CD8-positive, alpha-beta memory T cell (primary cell): Measurements from ENCODE around the gene HSPB9. TPM values are rescaled to one million over a fixed set of nuclear protein-coding genes. Genes with fewer than 3 reads are reported as not detected.

ENCODE experiments used
- CTCF ChIA-PET: fragments of 350-600 bp; sonication (Branson Sonifier 250); formaldehyde crosslinking; loops from one replicate; lab custom pipeline; 2021; ENCODE audit warnings: antibody characterized with exemption; lab: Charles Lee
- POLR2A ChIA-PET: fragments of 350-600 bp; sonication (Branson Sonifier 250); formaldehyde crosslinking; loops from one replicate; lab custom pipeline; 2021; ENCODE audit warnings: antibody characterized with exemption; lab: Charles Lee
- DNase-seq, 5 donors: peaks; one replicate each; pipeline versions ENCODE4 v3.0.0 to v3.0.0-alpha.2; 2020 to 2022; ENCODE audit warnings: mixed read lengths in 1 of 5
- H3K27ac ChIP-seq: one replicate; pipeline ENCODE4 v1.7.0; 2013; ENCODE audit warnings: low read depth, mild to moderate bottlenecking, low read length, moderate library complexity
- H3K27me3 ChIP-seq: 2 replicates; pipeline ENCODE4 v1.7.0; 2013; ENCODE audit warnings: low read length, mild to moderate bottlenecking; ENCODE audit not compliant: insufficient read depth, poor library complexity, severe bottlenecking
- H3K36me3 ChIP-seq: 2 replicates; pipeline ENCODE4 v1.7.0; 2013; ENCODE audit warnings: mild to moderate bottlenecking, low read length, moderate library complexity; ENCODE audit not compliant: insufficient read depth
- H3K4me1 ChIP-seq: 2 replicates; pipeline ENCODE4 v1.7.0; 2013; ENCODE audit warnings: mild to moderate bottlenecking, low read length, moderate library complexity; ENCODE audit not compliant: insufficient read depth
- H3K4me3 ChIP-seq: 2 replicates; pipeline ENCODE4 v1.7.0; 2013; ENCODE audit warnings: mild to moderate bottlenecking, low read length
- H3K9me3 ChIP-seq: 2 replicates; pipeline ENCODE4 v1.7.0; 2013; ENCODE audit warnings: mild to moderate bottlenecking, low read length
- H3K27ac Mint-ChIP-seq, 8 donors: one replicate each; pipeline ENCODE4 v1.8.0; 2020 to 2021; ENCODE audit warnings: mixed read lengths in 8 of 8, mild to moderate bottlenecking in 6 of 8, inconsistent platforms in 3 of 8, moderate library complexity in 3 of 8
- H3K27me3 Mint-ChIP-seq, 2 donors: one replicate each; pipeline ENCODE4 v1.8.0; 2020 to 2021; ENCODE audit warnings: mixed read lengths in 2 of 2, mild to moderate bottlenecking in 1 of 2, moderate library complexity in 1 of 2
- H3K36me3 Mint-ChIP-seq, 3 donors: one replicate each; pipeline ENCODE4 v1.8.0; 2020 to 2021; ENCODE audit warnings: mixed read lengths in 3 of 3, inconsistent platforms in 1 of 3, mild to moderate bottlenecking in 1 of 3
- H3K4me1 Mint-ChIP-seq, 3 donors: one replicate each; pipeline ENCODE4 v1.8.0; 2020 to 2021; ENCODE audit warnings: mixed read lengths in 3 of 3, inconsistent platforms in 1 of 3, mild to moderate bottlenecking in 1 of 3
- H3K4me3 Mint-ChIP-seq, 7 donors: one replicate each; pipeline ENCODE4 v1.8.0; 2020 to 2021; ENCODE audit warnings: mixed read lengths in 7 of 7, mild to moderate bottlenecking in 6 of 7, moderate library complexity in 4 of 7, inconsistent platforms in 2 of 7
- H3K9me3 Mint-ChIP-seq, 5 donors: one replicate each; pipeline ENCODE4 v1.8.0; 2020 to 2022; ENCODE audit warnings: mixed read lengths in 5 of 5, mild to moderate bottlenecking in 3 of 5, moderate library complexity in 2 of 5, inconsistent platforms in 1 of 5
- polyA plus RNA-seq: library from polyadenylated mRNA; unstranded; fragments of 300-500 nt; fragmentation: Illumina TruSeq; gene quantifications from one replicate; pipeline ENCODE4 v1.2.3, GENCODE V29; 2021
- total RNA-seq, 2 experiments: library from RNA; stranded (reverse); gene quantifications; one replicate each; pipeline ENCODE4 v1.2.3, GENCODE V29; 2021

Gene HSPB9
- total and polyA plus RNA-seq, 3 experiments from 2014 or later, result 0.11 to 0.15 TPM; not detected in 1

GRCh38 chr17:42111871-42112551 lies 10.6 kb upstream of the HSPB9 start:
- H3K4me3 Mint-ChIP-seq, result peak overlapping the region; percentile 81 to 93 (median 90)
- Histone ChIP-seq H3K4me1 (peaks cover 31% of the 10 kb centered on the region), H3K4me3 (peak overlapping the region; percentile 76), H3K9me3 (no peaks in the 10 kb centered on the region), H3K36me3 (no peaks in the 10 kb centered on the region), H3K27ac (peak overlapping the region; percentile 63), H3K27me3 (no peaks in the 10 kb centered on the region)
- H3K27me3 Mint-ChIP-seq, result no peaks in the 10 kb centered on the region
- ChIA-PET CTCF (interaction anchor here (1.1 to 11.7 kb wide), 12 partner anchors 10 to 317 kb away, joined by 3 to 109 read pairs (median 4); partner anchors contain the start of genes CNP, DNAJC7 and ODAD4), POLR2A (interaction anchor here (1.1 to 2.4 kb wide), 3 partner anchors 42 to 95 kb away, joined by 4 to 13 read pairs (median 9); partner anchors contain the start of genes DNAJC7 and NKIRAS2)
- H3K36me3 Mint-ChIP-seq, result peaks cover 0 to 32% (median 7%) of the 10 kb centered on the region in 3 donors
- DNase-seq, result peak in 1 of 5 donors; percentile 10
- peak overlapping the region; percentile 86 to 98 (median 96) for H3K27ac Mint-ChIP-seq
- no peaks in the 10 kb centered on the region for H3K9me3 Mint-ChIP-seq
- peaks cover 33 to 57% (median 34%) of the 10 kb centered on the region in 3 donors for H3K4me1 Mint-ChIP-seq

GRCh38 chr17:42112552-42113176 lies 9.9 kb upstream of the HSPB9 start, which contains the start of gene DHX58:
TSS of gene DHX58 (minus strand) at chr17:42112714. CDS start at chr17:42111892, 822 bp downstream.
- Histone ChIP-seq H3K4me1 (peaks cover 27% of the 10 kb centered on the region), H3K36me3 (no peaks in the 10 kb centered on the region), H3K4me3 (peak within 1 kb of the TSS; percentile 76), H3K27ac (peak within 1 kb of the TSS; percentile 63), H3K27me3 (no peaks in the 10 kb centered on the region), H3K9me3 (no peaks in the 10 kb centered on the region)
- peak within 1 kb of the TSS; percentile 86 to 98 (median 96) for H3K27ac Mint-ChIP-seq
- peak; percentile 55 to 86 (median 76) for DNase-seq
- H3K27me3 Mint-ChIP-seq, result no peaks in the 10 kb centered on the region
- H3K9me3 Mint-ChIP-seq, result no peaks in the 10 kb centered on the region
- peaks cover 33 to 54% (median 34%) of the 10 kb centered on the region in 3 donors for H3K4me1 Mint-ChIP-seq
- peak within 1 kb of the TSS; percentile 81 to 93 (median 90) for H3K4me3 Mint-ChIP-seq
- H3K36me3 Mint-ChIP-seq, result peaks cover 0 to 37% (median 7%) of the 10 kb centered on the region in 3 donors
- POLR2A ChIA-PET, result interaction anchor here (0.6 to 2.4 kb wide), 8 partner anchors 8 to 280 kb away, joined by 3 to 13 read pairs (median 4); partner anchors contain the start of genes CNP, DNAJC7 and NKIRAS2
- CTCF ChIA-PET, result interaction anchor here (0.6 to 11.7 kb wide), 14 partner anchors 11 to 316 kb away, joined by 3 to 109 read pairs (median 4); partner anchors contain the start of genes CNP and ODAD4

- peak overlapping the region in 1 of 7 donors; percentile 90 for H3K4me3 Mint-ChIP-seq
- POLR2A ChIA-PET, result interaction anchor here (0.7 to 2.4 kb wide), 5 partner anchors 8 to 207 kb away, joined by 3 to 13 read pairs (median 9); partner anchors contain the start of genes CNP, DNAJC7 and NKIRAS2
- Histone ChIP-seq H3K36me3 (no peaks in the 10 kb centered on the region), H3K27ac (peak overlapping the region; percentile 63), H3K27me3 (no peaks in the 10 kb centered on the region), H3K4me3 (no peak overlapping the region), H3K9me3 (no peaks in the 10 kb centered on the region), H3K4me1 (peaks cover 21% of the 10 kb centered on the region)
- no peaks in the 10 kb centered on the region for H3K27me3 Mint-ChIP-seq
- H3K27ac Mint-ChIP-seq, result peak overlapping the region in 6 of 8 donors; percentile 33 to 98 (median 89)
- H3K4me1 Mint-ChIP-seq, result peaks cover 31 to 47% (median 37%) of the 10 kb centered on the region in 3 donors
- CTCF ChIA-PET, result interaction anchor here (0.7 to 11.7 kb wide), 10 partner anchors 12 to 183 kb away, joined by 3 to 109 read pairs (median 6); partner anchors contain the start of genes CNP, DNAJC7 and ODAD4
- no peak for DNase-seq
- H3K9me3 Mint-ChIP-seq, result no peaks in the 10 kb centered on the region
- H3K36me3 Mint-ChIP-seq, result peaks cover 0 to 33% (median 5%) of the 10 kb centered on the region in 3 donors
These were observed 9.1 kb upstream of the HSPB9 start for GRCh38 chr17:42113293-42114069.

GRCh38 chr17:42114118-42114517 lies 8.5 kb upstream of the HSPB9 start:
- Mint-ChIP-seq H3K27ac (peak overlapping the region in 3 of 8 donors; percentile 66 to 91 (median 67)), H3K27me3 (no peaks in the 10 kb centered on the region), H3K4me3 (peak overlapping the region in 1 of 7 donors; percentile 65), H3K4me1 (peaks cover 34 to 48% (median 41%) of the 10 kb centered on the region in 3 donors), H3K9me3 (no peaks in the 10 kb centered on the region), H3K36me3 (peaks cover 0 to 31% (median 5%) of the 10 kb centered on the region in 3 donors)
- Histone ChIP-seq H3K4me1 (peaks cover 21% of the 10 kb centered on the region), H3K4me3 (no peak overlapping the region), H3K9me3 (no peaks in the 10 kb centered on the region), H3K27ac (no peak overlapping the region), H3K36me3 (no peaks in the 10 kb centered on the region), H3K27me3 (no peaks in the 10 kb centered on the region)
- no peak for DNase-seq
- ChIA-PET POLR2A (interaction anchor here (1.8 kb wide), 1 partner anchor 148 kb away, joined by 10 read pairs; the partner anchor contains the start of gene CNP), CTCF (interaction anchor here (0.7 to 11.7 kb wide), 9 partner anchors 13 to 152 kb away, joined by 3 to 109 read pairs (median 10); partner anchors contain the start of genes CNP and DNAJC7)

GRCh38 chr17:42116705-42117396 lies 5.8 kb upstream of the HSPB9 start:
- CTCF ChIA-PET, result interaction anchor here (0.7 to 11.7 kb wide), 12 partner anchors 10 to 153 kb away, joined by 3 to 109 read pairs (median 4); partner anchors contain the start of genes DNAJC7 and NKIRAS2
- Mint-ChIP-seq H3K27ac (peak overlapping the region in 6 of 8 donors; percentile 3 to 41 (median 18)), H3K4me1 (peaks cover 31 to 42% (median 40%) of the 10 kb centered on the region in 3 donors), H3K27me3 (no peaks in the 10 kb centered on the region), H3K9me3 (no peaks in the 10 kb centered on the region), H3K4me3 (peak overlapping the region in 2 of 7 donors; percentile 38 to 54), H3K36me3 (peaks cover 0 to 22% (median 2%) of the 10 kb centered on the region in 3 donors)
- peaks cover 25% of the 10 kb centered on the region for H3K4me1 ChIP-seq
- no peak overlapping the region for H3K27ac ChIP-seq
- no peaks in the 10 kb centered on the region for H3K9me3 ChIP-seq
- H3K36me3 ChIP-seq, result no peaks in the 10 kb centered on the region
- POLR2A ChIA-PET, result no interaction called here
- H3K4me3 ChIP-seq, result no peak overlapping the region
- peak; percentile 71 to 87 (median 75) for DNase-seq
- H3K27me3 ChIP-seq, result no peaks in the 10 kb centered on the region

- Mint-ChIP-seq H3K4me3 (peak overlapping the region in 1 of 7 donors; percentile 56), H3K27me3 (no peaks in the 10 kb centered on the region), H3K36me3 (peaks cover 0 to 20% (median 2%) of the 10 kb centered on the region in 3 donors), H3K9me3 (no peaks in the 10 kb centered on the region), H3K4me1 (peaks cover 26 to 35% (median 33%) of the 10 kb centered on the region in 3 donors), H3K27ac (peak overlapping the region in 1 of 8 donors; percentile 80)
- POLR2A ChIA-PET, result interaction anchor here (0.6 kb wide), 1 partner anchor 137 kb away, joined by 3 read pairs; no protein-coding TSS in a partner anchor
- no peaks in the 10 kb centered on the region for H3K27me3 ChIP-seq
- no peaks in the 10 kb centered on the region for H3K36me3 ChIP-seq
- no peak overlapping the region for H3K4me3 ChIP-seq
- H3K27ac ChIP-seq, result no peak overlapping the region
- CTCF ChIA-PET, result interaction anchor here (0.6 to 11.7 kb wide), 11 partner anchors 15 to 154 kb away, joined by 3 to 109 read pairs (median 4); partner anchors contain the start of genes DNAJC7 and NKIRAS2
- no peak for DNase-seq
- H3K9me3 ChIP-seq, result no peaks in the 10 kb centered on the region
- peaks cover 22% of the 10 kb centered on the region for H3K4me1 ChIP-seq
These were observed 5.0 kb upstream of the HSPB9 start for GRCh38 chr17:42117397-42118125.
